NCI-H2171 treated with DMSO at 0.1 percent for 48 hours (cell line): ENCODE data around the gene XRN1.

Experiments
- DNase-seq: peaks from one replicate; lab custom pipeline; 2025; lab: John Stamatoyannopoulos, UW

The XRN1 gene

DNA sequence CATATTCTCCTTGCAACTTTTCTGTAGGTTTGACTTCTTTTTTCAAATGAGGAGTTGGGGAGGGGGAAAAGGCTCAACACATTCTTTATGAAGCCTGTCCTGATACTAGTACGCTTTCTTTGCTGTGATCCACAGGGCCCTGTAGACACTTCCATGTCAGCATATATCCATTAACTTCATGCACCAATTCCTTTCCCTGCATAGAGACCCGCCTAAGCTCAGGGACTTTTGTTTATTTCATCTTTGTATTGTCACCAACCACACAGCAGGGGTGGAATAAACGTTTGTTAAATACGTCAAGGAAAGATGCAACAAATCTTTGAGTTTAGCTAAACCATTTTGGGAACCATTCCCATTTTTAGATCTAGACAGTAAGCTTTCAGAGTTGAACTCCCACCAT, 179.4 kb downstream of the XRN1 start:
- DNase-seq: no peak

DNA sequence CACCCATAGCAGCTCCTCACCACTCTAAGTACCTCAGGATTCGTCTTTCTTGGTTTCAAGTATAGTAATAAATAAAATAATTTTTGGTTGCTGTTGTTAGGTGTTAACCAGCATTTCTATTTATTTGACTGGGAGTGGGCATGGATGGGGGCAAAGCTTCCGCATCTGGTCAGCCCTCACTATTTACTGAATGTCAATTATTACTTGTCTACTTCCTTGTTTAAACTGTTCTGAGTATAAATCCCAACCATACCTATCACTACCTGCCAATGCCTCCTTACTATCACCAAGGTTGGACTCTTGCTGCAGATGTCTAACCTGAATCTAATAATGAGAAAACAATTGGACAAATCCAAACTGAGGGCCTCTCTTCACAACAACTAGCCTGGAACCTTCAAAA, 180.6 kb downstream of the XRN1 start:
- no peak for DNase-seq

DNA sequence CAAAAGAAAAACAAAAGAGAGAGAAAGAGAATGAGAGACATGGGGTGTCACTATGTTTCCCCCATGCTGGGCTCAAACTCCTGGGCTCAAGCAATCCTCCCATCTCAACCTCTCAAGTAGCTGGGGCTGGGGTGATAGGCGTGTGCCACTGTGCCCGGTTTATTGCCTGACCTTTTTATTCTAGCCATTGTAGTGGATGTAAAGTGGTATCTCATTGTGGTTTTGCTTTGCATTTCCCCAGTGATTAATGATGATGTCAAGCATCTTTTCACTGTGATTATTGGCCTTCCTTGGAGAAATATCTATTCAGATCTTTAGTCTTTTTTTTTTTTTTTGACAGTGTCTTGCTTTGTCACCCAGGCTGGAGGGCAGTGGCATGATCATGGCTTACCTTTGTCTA, 184.7 kb downstream of the XRN1 start:
- DNase-seq: no peak

DNA sequence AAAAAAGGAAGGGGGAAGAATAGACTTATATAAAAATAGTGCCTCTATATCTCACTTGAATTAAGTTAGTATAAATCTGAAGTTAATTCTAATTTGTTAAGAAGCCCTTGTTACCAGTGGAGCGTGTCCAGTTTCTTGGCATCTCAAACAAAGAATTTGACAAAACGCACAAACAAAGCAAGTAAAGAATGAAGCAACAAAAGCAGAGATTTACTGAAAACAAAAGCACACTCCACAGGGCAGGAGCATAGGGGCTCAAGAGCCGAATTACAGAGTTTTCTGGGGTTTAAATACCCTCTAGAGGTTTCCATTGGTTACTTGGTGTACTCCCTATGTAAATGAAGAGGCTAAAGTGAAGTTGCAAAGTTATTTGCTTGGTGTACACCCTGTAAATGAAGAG, 188.5 kb downstream of the XRN1 start:
- no peak for DNase-seq

DNA sequence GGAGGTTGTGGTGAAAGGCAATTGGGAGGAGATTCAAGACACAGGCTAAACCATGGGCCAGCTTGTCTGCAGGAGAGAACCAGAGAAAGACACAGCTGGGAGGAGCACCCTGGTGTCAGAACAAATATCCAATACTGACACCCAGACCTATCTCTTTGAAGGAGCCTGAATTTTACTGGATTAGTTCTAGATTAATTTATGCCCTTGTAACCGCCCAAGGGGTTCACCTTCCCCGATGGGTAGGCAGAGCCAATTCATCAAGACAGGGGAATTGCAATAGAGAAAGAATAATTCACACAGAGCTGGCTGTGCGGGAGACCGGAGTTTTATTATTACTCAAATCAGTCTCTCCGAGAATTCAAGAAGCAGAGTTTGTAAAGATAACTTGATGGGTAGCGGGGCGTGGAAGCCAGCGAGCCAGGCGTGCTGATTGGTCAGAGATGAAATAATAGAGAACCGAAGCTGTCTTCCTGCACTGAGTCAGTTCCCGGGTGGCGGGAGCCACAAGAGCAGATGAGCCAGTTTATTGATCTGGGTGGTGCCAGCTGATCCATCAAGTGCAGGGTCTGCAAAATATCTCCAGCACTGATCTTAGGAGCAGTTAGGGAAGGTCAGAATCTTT, 191.0 kb downstream of the XRN1 start:
- DNase-seq: no peak
